H7 (cell line): Measurements from ENCODE around the gene TTPAL. TPM values are rescaled to one million over a fixed set of nuclear protein-coding genes. Genes with fewer than 3 reads are reported as not detected.
"Not testable (repeated sequence)": the region's sequence is repeated elsewhere in the genome, so short reads cannot be mapped to it uniquely, and the experiment has no call there.

Experiments used
- DNase-seq: peaks from one replicate; pipeline ENCODE4 v3.0.0; 2012
- H3K27me3 ChIP-seq: 2 replicates; pipeline ENCODE4 v1.6.0; 2011; ENCODE audit warnings: mild to moderate bottlenecking, low read length; ENCODE audit not compliant: control insufficient read depth, insufficient read depth
- H3K36me3 ChIP-seq: replicated peaks from 2 replicates; pipeline ENCODE4 v1.5.1; 2011; ENCODE audit warnings: low read length; ENCODE audit not compliant: control insufficient read depth, insufficient read depth
- H3K4me3 ChIP-seq: 2 replicates; pipeline ENCODE4 v1.5.1; 2011; ENCODE audit warnings: low read depth, mild to moderate bottlenecking, control low read depth, low read length, moderate library complexity; ENCODE audit not compliant: insufficient read depth
- total RNA-seq: library from RNA; depleted of rRNA; stranded (reverse); fragments of >200 nt; shearing (Covaris generic); gene quantifications from 2 replicates; pipeline ENCODE4 v1.2.3, GENCODE V29; 2014

TTPAL gene
- total RNA-seq, 1 experiment from 2014 or later: 3.6 TPM

GRCh38 chr20:44470327-44470726 lies 5.3 kb upstream of the TTPAL start:
- no peaks in the 10 kb centered on the region for H3K27me3 ChIP-seq
- H3K4me3 ChIP-seq: no peak overlapping the region
- DNase-seq: no peak
- H3K36me3 ChIP-seq: no peaks in the 10 kb centered on the region

- no peaks in the 10 kb centered on the region for H3K36me3 ChIP-seq
- no peaks in the 10 kb centered on the region for H3K27me3 ChIP-seq
- DNase-seq: no peak
- H3K4me3 ChIP-seq: no peak overlapping the region
Measured at GRCh38 chr20:44471481-44471882, 4.2 kb upstream of the TTPAL start.

- H3K36me3 ChIP-seq, H3K4me3 ChIP-seq, DNase-seq, H3K27me3 ChIP-seq: not testable (repeated sequence)
Measured at GRCh38 chr20:44472283-44472682, 3.4 kb upstream of the TTPAL start.

- Histone ChIP-seq H3K36me3 (no peaks in the 10 kb centered on the region), H3K27me3 (no peaks in the 10 kb centered on the region), H3K4me3 (peak overlapping the region; percentile 76)
- DNase-seq: peak; percentile 21
Measured at GRCh38 chr20:44475372-44475693, 341 bp upstream of the TTPAL start.

GRCh38 chr20:44477151-44477550 lies 1.5 kb downstream of the TTPAL start:
- H3K27me3 ChIP-seq: no peaks in the 10 kb centered on the region
- H3K4me3 ChIP-seq: no peak overlapping the region
- H3K36me3 ChIP-seq: peaks cover 3% of the 10 kb centered on the region
- DNase-seq: no peak

- Histone ChIP-seq H3K4me3 (no peak overlapping the region), H3K36me3 (peaks cover 3% of the 10 kb centered on the region), H3K27me3 (no peaks in the 10 kb centered on the region)
- DNase-seq: no peak
Measured at GRCh38 chr20:44478206-44478605, 2.5 kb downstream of the TTPAL start.

- H3K27me3 ChIP-seq: no peaks in the 10 kb centered on the region
- DNase-seq: no peak
- H3K36me3 ChIP-seq: peaks cover 6% of the 10 kb centered on the region
- no peak overlapping the region for H3K4me3 ChIP-seq
Measured at GRCh38 chr20:44479643-44480042, 4.0 kb downstream of the TTPAL start.

GRCh38 chr20:44480097-44480496 lies 4.4 kb downstream of the TTPAL start:
- DNase-seq: no peak

GRCh38 chr20:44481719-44482416 lies 6.2 kb downstream of the TTPAL start:
- H3K36me3 ChIP-seq: peaks cover 7% of the 10 kb centered on the region
- no peak overlapping the region for H3K4me3 ChIP-seq
- no peaks in the 10 kb centered on the region for H3K27me3 ChIP-seq

More at GRCh38 chr20:44480097-44480496, 4.4 kb downstream of the TTPAL start:
- Histone ChIP-seq H3K36me3 (peaks cover 6% of the 10 kb centered on the region), H3K4me3 (no peak overlapping the region), H3K27me3 (no peaks in the 10 kb centered on the region)

GRCh38 chr20:44483112-44483511 lies 7.4 kb downstream of the TTPAL start:
- Histone ChIP-seq H3K4me3 (no peak overlapping the region), H3K36me3 (peaks cover 7% of the 10 kb centered on the region), H3K27me3 (no peaks in the 10 kb centered on the region)
- no peak for DNase-seq

More at GRCh38 chr20:44481719-44482416, 6.2 kb downstream of the TTPAL start:
- no peak for DNase-seq

- H3K27me3 ChIP-seq: no peaks in the 10 kb centered on the region
- no peak for DNase-seq
- H3K4me3 ChIP-seq: no peak overlapping the region
- peaks cover 13% of the 10 kb centered on the region for H3K36me3 ChIP-seq
Measured at GRCh38 chr20:44485078-44485829, 9.6 kb downstream of the TTPAL start.

- Histone ChIP-seq H3K36me3 (peaks cover 13% of the 10 kb centered on the region), H3K4me3 (no peak overlapping the region), H3K27me3 (no peaks in the 10 kb centered on the region)
- DNase-seq: no peak
Measured at GRCh38 chr20:44485830-44486198, 10.1 kb downstream of the TTPAL start.

- H3K4me3 ChIP-seq: no peak overlapping the region
- no peak for DNase-seq
- H3K36me3 ChIP-seq: peaks cover 12% of the 10 kb centered on the region
- no peaks in the 10 kb centered on the region for H3K27me3 ChIP-seq
Measured at GRCh38 chr20:44488551-44488950, 12.9 kb downstream of the TTPAL start.

- Histone ChIP-seq H3K27me3 (no peaks in the 10 kb centered on the region), H3K4me3 (no peak overlapping the region), H3K36me3 (peaks cover 12% of the 10 kb centered on the region)
- DNase-seq: no peak
Measured at GRCh38 chr20:44489223-44489622, 13.5 kb downstream of the TTPAL start.

- H3K4me3 ChIP-seq: no peak overlapping the region
- DNase-seq: no peak
- H3K36me3 ChIP-seq: peaks cover 14% of the 10 kb centered on the region
- no peaks in the 10 kb centered on the region for H3K27me3 ChIP-seq
Measured at GRCh38 chr20:44489931-44490330, 14.3 kb downstream of the TTPAL start.
